Nucleus accumbens (tissue), 56 donors: ENCODE data around the gene PRSS12.
"Not testable (repeated sequence)": the region's sequence is repeated elsewhere in the genome, so short reads cannot be mapped to it uniquely, and the experiment has no call there.

Experiments
- DNase-seq, 56 donors: peaks; one replicate each; lab custom pipeline; 2025; lab: John Stamatoyannopoulos, UW

PRSS12 gene

GRCh38 chr4:118352843-118353533 lies at the start of gene PRSS12:
PRSS12 (minus strand) TSS chr4:118353003; CDS start chr4:118352720, 283 bp downstream.
- peak in 6 of 56 donors; percentile 0 to 38 (median 18) for DNase-seq

GRCh38 chr4:118400356-118400755 lies 47.6 kb upstream of the PRSS12 start:
- no peak for DNase-seq

- not testable (repeated sequence) for DNase-seq
These were observed 47.1 kb upstream of the PRSS12 start for GRCh38 chr4:118399883-118400282.

GRCh38 chr4:118398226-118399090 lies 45.7 kb upstream of the PRSS12 start:
- DNase-seq: no peak

GRCh38 chr4:118397623-118397979 lies 44.8 kb upstream of the PRSS12 start:
- DNase-seq: no peak

- DNase-seq: no peak
These were observed 44.2 kb upstream of the PRSS12 start for GRCh38 chr4:118396881-118397622.

GRCh38 chr4:118395057-118395644 lies 42.3 kb upstream of the PRSS12 start:
- DNase-seq: no peak

GRCh38 chr4:118392509-118392908 lies 39.7 kb upstream of the PRSS12 start:
- DNase-seq: not testable (repeated sequence)

GRCh38 chr4:118390121-118390520 lies 37.3 kb upstream of the PRSS12 start:
- DNase-seq: no peak

GRCh38 chr4:118389721-118390120 lies 36.9 kb upstream of the PRSS12 start:
- DNase-seq: no peak

GRCh38 chr4:118388606-118389005 lies 35.8 kb upstream of the PRSS12 start:
- no peak for DNase-seq

GRCh38 chr4:118381902-118382301 lies 29.1 kb upstream of the PRSS12 start:
- no peak for DNase-seq

- DNase-seq: no peak
These were observed 20.9 kb upstream of the PRSS12 start for GRCh38 chr4:118373614-118374255.

- DNase-seq: no peak
These were observed 19.4 kb upstream of the PRSS12 start for GRCh38 chr4:118372251-118372650.

GRCh38 chr4:118369231-118369630 lies 16.4 kb upstream of the PRSS12 start:
- no peak for DNase-seq

- DNase-seq: no peak
These were observed 15.1 kb upstream of the PRSS12 start for GRCh38 chr4:118367872-118368271.

- DNase-seq: no peak
These were observed 14.6 kb upstream of the PRSS12 start for GRCh38 chr4:118367361-118367760.

- no peak for DNase-seq
These were observed 10.4 kb upstream of the PRSS12 start for GRCh38 chr4:118363166-118363565.

- DNase-seq: no peak
These were observed 8.4 kb upstream of the PRSS12 start for GRCh38 chr4:118361192-118361591.

GRCh38 chr4:118360106-118360505 lies 7.3 kb upstream of the PRSS12 start:
- no peak for DNase-seq
